ENCODE measurements around the gene SOX6. TPM values are rescaled to one million over a fixed set of nuclear protein-coding genes. Genes with fewer than 3 reads are reported as not detected.

SOX6 gene
- total RNA-seq, 1 donor from 2014 or later, result 24.9 TPM

- Mint-ChIP-seq H3K9me3 (no peaks in the 10 kb centered on the region), H3K4me1 (ENCODE audit: unreplicated experiment) (peaks cover 22% of the 10 kb centered on the region), H3K4me3 (no peak overlapping the region), H3K36me3 (peaks cover 10% of the 10 kb centered on the region), H3K27me3 (peaks cover 24% of the 10 kb centered on the region), H3K27ac (no peak overlapping the region)
- no peak for DNase-seq (ENCODE audit: extremely low spot score, unreplicated experiment)
- TF ChIP-seq, protein P1, sequence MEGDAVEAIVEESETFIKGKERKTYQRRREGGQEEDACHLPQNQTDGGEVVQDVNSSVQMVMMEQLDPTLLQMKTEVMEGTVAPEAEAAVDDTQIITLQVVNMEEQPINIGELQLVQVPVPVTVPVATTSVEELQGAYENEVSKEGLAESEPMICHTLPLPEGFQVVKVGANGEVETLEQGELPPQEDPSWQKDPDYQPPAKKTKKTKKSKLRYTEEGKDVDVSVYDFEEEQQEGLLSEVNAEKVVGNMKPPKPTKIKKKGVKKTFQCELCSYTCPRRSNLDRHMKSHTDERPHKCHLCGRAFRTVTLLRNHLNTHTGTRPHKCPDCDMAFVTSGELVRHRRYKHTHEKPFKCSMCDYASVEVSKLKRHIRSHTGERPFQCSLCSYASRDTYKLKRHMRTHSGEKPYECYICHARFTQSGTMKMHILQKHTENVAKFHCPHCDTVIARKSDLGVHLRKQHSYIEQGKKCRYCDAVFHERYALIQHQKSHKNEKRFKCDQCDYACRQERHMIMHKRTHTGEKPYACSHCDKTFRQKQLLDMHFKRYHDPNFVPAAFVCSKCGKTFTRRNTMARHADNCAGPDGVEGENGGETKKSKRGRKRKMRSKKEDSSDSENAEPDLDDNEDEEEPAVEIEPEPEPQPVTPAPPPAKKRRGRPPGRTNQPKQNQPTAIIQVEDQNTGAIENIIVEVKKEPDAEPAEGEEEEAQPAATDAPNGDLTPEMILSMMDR (conservative IDR thresholded peaks at IDR 0.05), result no peak
These were observed 262.3 kb downstream of the SOX6 start for GRCh38 chr11:16093889-16094653.

- Mint-ChIP-seq H3K36me3 (peaks cover 6% of the 10 kb centered on the region), H3K27me3 (peaks cover 27% of the 10 kb centered on the region), H3K4me1 (ENCODE audit: unreplicated experiment) (peaks cover 13% of the 10 kb centered on the region), H3K4me3 (no peak overlapping the region), H3K9me3 (no peaks in the 10 kb centered on the region), H3K27ac (no peak overlapping the region)
- no peak for DNase-seq (ENCODE audit: extremely low spot score, unreplicated experiment)
- TF ChIP-seq, protein P1 (conservative IDR thresholded peaks at IDR 0.05), result no peak
These were observed 264.5 kb downstream of the SOX6 start for GRCh38 chr11:16091862-16092261.

- Mint-ChIP-seq H3K4me1 (ENCODE audit: unreplicated experiment) (peaks cover 25% of the 10 kb centered on the region), H3K4me3 (no peak overlapping the region), H3K27ac (no peak overlapping the region), H3K36me3 (no peaks in the 10 kb centered on the region), H3K27me3 (peaks cover 33% of the 10 kb centered on the region), H3K9me3 (no peaks in the 10 kb centered on the region)
- TF ChIP-seq, protein P1 (conservative IDR thresholded peaks at IDR 0.05), result no peak
- no peak for DNase-seq (ENCODE audit: extremely low spot score, unreplicated experiment)
These were observed 266.9 kb downstream of the SOX6 start for GRCh38 chr11:16089481-16089880.

DNA sequence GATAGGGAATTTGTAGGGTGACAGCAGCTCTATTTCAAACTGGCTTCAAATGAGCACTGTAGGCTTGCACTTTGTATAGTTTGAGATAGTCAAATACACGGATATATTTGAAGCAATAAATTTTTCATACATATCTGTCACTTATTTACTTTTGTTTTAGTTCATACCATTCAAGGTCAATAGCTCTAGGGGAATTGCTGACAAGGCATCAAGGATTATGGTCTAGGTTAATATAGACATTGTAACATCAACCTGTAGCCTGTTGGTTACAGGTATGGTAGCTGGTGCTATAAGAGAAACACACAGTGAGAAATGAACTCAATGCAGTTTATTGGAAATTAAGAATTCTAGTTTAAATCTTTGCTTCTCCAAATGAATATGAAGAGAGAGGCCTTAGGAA, 267.6 kb downstream of the SOX6 start:
- Mint-ChIP-seq H3K36me3 (no peaks in the 10 kb centered on the region), H3K27me3 (peaks cover 36% of the 10 kb centered on the region), H3K9me3 (no peaks in the 10 kb centered on the region), H3K4me3 (no peak overlapping the region), H3K27ac (no peak overlapping the region), H3K4me1 (ENCODE audit: unreplicated experiment) (peaks cover 23% of the 10 kb centered on the region)
- no peak for DNase-seq (ENCODE audit: extremely low spot score, unreplicated experiment)
- TF ChIP-seq, protein P1 (conservative IDR thresholded peaks at IDR 0.05), result no peak

- Mint-ChIP-seq H3K27me3 (peaks cover 34% of the 10 kb centered on the region), H3K9me3 (no peaks in the 10 kb centered on the region), H3K36me3 (no peaks in the 10 kb centered on the region), H3K27ac (no peak overlapping the region), H3K4me1 (ENCODE audit: unreplicated experiment) (peaks cover 14% of the 10 kb centered on the region), H3K4me3 (no peak overlapping the region)
- DNase-seq (ENCODE audit: extremely low spot score, unreplicated experiment), result no peak
- TF ChIP-seq, protein P1 (conservative IDR thresholded peaks at IDR 0.05), result no peak
These were observed 268.5 kb downstream of the SOX6 start for GRCh38 chr11:16087886-16088285.

All from type B pancreatic cell (in vitro differentiated cells).